HEK293T (cell line): ENCODE data around the gene KDM5A.
"Not testable (repeated sequence)": the region's sequence is repeated elsewhere in the genome, so short reads cannot be mapped to it uniquely, and the experiment has no call there.

Experiments used
- CTCF ChIA-PET: fragments of 350-600 bp; formaldehyde crosslinking; extraction: SDS; loops from one replicate; lab custom pipeline; 2021; ENCODE audit warnings: antibody characterized with exemption, inconsistent platforms; lab: Yijun Ruan, JAX
- POLR2A ChIA-PET: fragments of 350-600 bp; formaldehyde crosslinking; extraction: SDS; loops from one replicate; lab custom pipeline; 2020; ENCODE audit warnings: antibody characterized with exemption, inconsistent platforms; lab: Yijun Ruan, JAX
- DNase-seq: peaks from one replicate; pipeline ENCODE4 v3.0.0; 2012; ENCODE audit warnings: mixed read lengths; ENCODE audit errors: extremely low spot score
- ARNT ChIP-seq: fragments of 450-650 bp; IDR thresholded peaks from 2 replicates; pipeline ENCODE4 v1.6.1; 2017; ENCODE audit warnings: mild to moderate bottlenecking
- BHLHE40 ChIP-seq: fragments of 450-650 bp; IDR thresholded peaks from 2 replicates; pipeline ENCODE4 v1.6.1; 2016; ENCODE audit warnings: mild to moderate bottlenecking, moderate library complexity, borderline replicate concordance
- CTBP1 ChIP-seq: fragments of 450-650 bp; IDR thresholded peaks from 2 replicates; pipeline ENCODE4 v1.6.1; 2016; ENCODE audit warnings: borderline replicate concordance
- ELF4 ChIP-seq: fragments of 450-650 bp; IDR thresholded peaks from 2 replicates; pipeline ENCODE4 v1.6.1; 2017; ENCODE audit warnings: antibody characterized with exemption
- FOXA1 ChIP-seq: fragments of 450-650 bp; IDR thresholded peaks from 2 replicates; pipeline ENCODE4 v1.6.1; 2016; ENCODE audit warnings: mild to moderate bottlenecking
- FOXK2 ChIP-seq: fragments of 450-650 bp; IDR thresholded peaks from 2 replicates; pipeline ENCODE4 v1.6.1; 2016; ENCODE audit warnings: mild to moderate bottlenecking
- FOXM1 ChIP-seq: fragments of 450-650 bp; IDR thresholded peaks from 2 replicates; pipeline ENCODE4 v1.6.1; 2017; ENCODE audit warnings: mild to moderate bottlenecking, borderline replicate concordance
- HDGF ChIP-seq: fragments of 450-650 bp; IDR thresholded peaks from 2 replicates; pipeline ENCODE4 v1.6.1; 2017; ENCODE audit warnings: antibody characterized with exemption, borderline replicate concordance
- L3MBTL2 ChIP-seq: fragments of 450-650 bp; conservative IDR thresholded peaks from 2 replicates; pipeline ENCODE4 v1.6.1; 2016; ENCODE audit warnings: mild to moderate bottlenecking
- LEF1 ChIP-seq: fragments of 450-650 bp; IDR thresholded peaks from 2 replicates; pipeline ENCODE4 v1.6.1; 2017; ENCODE audit warnings: mild to moderate bottlenecking, borderline replicate concordance
- NFRKB ChIP-seq: fragments of 450-650 bp; IDR thresholded peaks from 2 replicates; pipeline ENCODE4 v1.6.1; 2016; ENCODE audit warnings: mild to moderate bottlenecking, moderate library complexity
- SP1 ChIP-seq: fragments of 450-650 bp; IDR thresholded peaks from 2 replicates; pipeline ENCODE4 v1.6.1; 2017
- SUZ12 ChIP-seq: fragments of 450-650 bp; IDR thresholded peaks from 2 replicates; pipeline ENCODE4 v1.6.1; 2016; ENCODE audit warnings: mild to moderate bottlenecking
- TARDBP ChIP-seq: fragments of 450-650 bp; IDR thresholded peaks from 2 replicates; pipeline ENCODE4 v1.6.1; 2016
- ZNF384 ChIP-seq: fragments of 450-650 bp; IDR thresholded peaks from 2 replicates; pipeline ENCODE4 v1.6.1; 2016
- TF ChIP-seq, protein P1 (sequence below): fragments of 450-650 bp; IDR thresholded peaks from 2 replicates; pipeline ENCODE4 v1.6.1; 2016

The KDM5A gene

GRCh38 chr12:401235-402028 lies 12.3 kb upstream of the KDM5A start, which contains the start of gene CCDC77:
Gene CCDC77 (plus strand): TSS chr12:401644. CDS start chr12:409384, 7,740 bp downstream.
- TF ChIP-seq TARDBP (no peak), HDGF (no peak), ARNT (no peak), FOXK2 (no peak), CTBP1 (no peak), ZNF384 (no peak), ELF4 (peak; percentile 33), SP1 (peak; percentile 77), LEF1 (no peak), NFRKB (no peak), L3MBTL2 (no peak), FOXM1 (no peak), FOXA1 (no peak), SUZ12 (no peak)
- TF ChIP-seq, protein P1, sequence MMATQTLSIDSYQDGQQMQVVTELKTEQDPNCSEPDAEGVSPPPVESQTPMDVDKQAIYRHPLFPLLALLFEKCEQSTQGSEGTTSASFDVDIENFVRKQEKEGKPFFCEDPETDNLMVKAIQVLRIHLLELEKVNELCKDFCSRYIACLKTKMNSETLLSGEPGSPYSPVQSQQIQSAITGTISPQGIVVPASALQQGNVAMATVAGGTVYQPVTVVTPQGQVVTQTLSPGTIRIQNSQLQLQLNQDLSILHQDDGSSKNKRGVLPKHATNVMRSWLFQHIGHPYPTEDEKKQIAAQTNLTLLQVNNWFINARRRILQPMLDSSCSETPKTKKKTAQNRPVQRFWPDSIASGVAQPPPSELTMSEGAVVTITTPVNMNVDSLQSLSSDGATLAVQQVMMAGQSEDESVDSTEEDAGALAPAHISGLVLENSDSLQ: no peak
- ChIA-PET CTCF (interaction anchor here (0.8 to 1.2 kb wide), 3 partner anchors 12 to 47 kb away, joined by 3 to 6 read pairs (median 3); partner anchors contain the start of gene KDM5A), POLR2A (interaction anchor here (0.7 to 3.6 kb wide), 11 partner anchors 9 to 350 kb away, joined by 3 to 42 read pairs (median 4); partner anchors contain the start of genes KDM5A and WNK1)
- peak; percentile 96 for DNase-seq

DNA sequence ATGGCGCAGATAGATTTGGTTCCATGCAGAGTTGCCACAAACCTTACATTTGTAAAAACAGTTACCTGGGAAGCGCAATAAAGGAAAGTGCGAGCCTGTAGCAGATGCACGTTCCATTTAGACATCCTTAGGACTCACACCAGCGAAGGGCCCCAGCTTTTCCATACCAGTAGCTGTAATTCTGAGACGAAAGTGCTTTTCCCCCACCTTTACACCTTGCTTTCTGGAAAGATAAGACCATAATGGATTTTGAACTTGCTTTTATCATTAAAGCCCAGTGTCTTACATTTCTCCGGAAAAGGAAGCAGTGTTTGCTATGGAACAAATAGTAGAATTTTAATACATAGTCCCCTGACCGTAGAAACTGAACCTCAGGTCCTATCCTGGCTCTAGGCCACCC lies 11.7 kb upstream of the KDM5A start:
- ChIA-PET CTCF (interaction anchor here (0.8 to 1.2 kb wide), 3 partner anchors 11 to 48 kb away, joined by 3 to 6 read pairs (median 3); partner anchors contain the start of gene KDM5A), POLR2A (interaction anchor here (0.9 to 3.6 kb wide), 8 partner anchors 9 to 351 kb away, joined by 3 to 42 read pairs (median 4); partner anchors contain the start of genes KDM5A and WNK1)
- no peak for DNase-seq
- TF ChIP-seq LEF1 (no peak), ARNT (no peak), FOXM1 (no peak), HDGF (no peak), TARDBP (no peak)

DNA sequence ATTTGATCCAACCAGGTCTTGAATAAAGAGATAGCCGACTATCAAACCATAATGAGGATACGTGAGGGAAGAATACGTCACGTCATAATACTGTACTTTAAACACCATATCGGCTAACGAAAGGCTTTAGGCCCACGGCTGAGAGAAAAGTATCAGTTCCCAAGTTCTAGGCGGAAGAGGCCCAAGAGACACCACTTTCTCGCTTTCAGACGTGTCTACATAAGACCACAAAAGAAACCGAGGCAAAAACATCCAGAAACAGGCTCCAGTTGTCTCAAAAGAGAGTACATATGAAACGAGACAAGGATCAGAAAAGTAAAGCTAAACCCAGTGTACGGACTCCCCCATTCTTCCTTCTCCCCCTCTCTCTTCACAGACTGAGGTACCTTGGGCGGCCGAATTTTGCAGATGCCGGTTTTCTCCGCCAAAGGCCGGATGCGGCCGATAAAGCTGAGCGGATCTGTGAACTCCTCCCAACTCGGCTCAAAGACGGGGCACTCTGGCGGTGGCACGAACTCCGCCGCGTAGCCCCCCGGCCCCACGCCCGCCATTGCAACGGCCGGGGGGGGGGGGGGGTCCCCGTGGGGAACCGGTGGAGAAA lies 479 bp downstream of the KDM5A start:
- ChIA-PET POLR2A (interaction anchor here (0.6 to 3.4 kb wide), 8 partner anchors 9 to 168 kb away, joined by 3 to 42 read pairs (median 4); partner anchors contain the start of gene CCDC77), CTCF (interaction anchor here (0.6 to 1.0 kb wide), 2 partner anchors 12 to 54 kb away, joined by 3 read pairs; no protein-coding TSS in a partner anchor)
- TF ChIP-seq L3MBTL2 (no peak), TARDBP (no peak), SUZ12 (no peak), NFRKB (no peak), FOXA1 (no peak), SP1 (no peak), ZNF384 (no peak), LEF1 (no peak)
- TF ChIP-seq, protein P1: no peak
- peak; percentile 10 for DNase-seq

DNA sequence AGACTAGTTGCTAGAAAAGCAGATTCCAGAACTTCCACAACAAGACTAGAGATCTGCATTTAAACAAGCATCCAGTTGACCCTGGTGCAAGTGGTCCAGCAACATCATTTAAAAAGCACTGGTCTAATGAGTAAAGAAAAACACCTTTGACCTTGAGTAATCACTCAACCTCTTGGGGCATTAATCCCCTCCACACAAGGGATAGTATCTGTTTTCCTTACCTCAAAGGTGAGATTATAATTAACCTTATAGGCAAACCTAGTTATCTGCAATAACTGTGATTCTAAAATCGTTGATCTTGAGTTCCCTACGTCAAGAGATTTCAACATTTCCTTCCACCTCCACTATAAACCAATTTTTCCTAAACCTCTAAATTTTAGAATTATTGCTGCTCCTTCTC lies 1.1 kb downstream of the KDM5A start:
- TF ChIP-seq LEF1 (no peak), ZNF384 (no peak), HDGF (no peak), TARDBP (no peak), FOXA1 (no peak)
- TF ChIP-seq, protein P1: no peak
- POLR2A ChIA-PET: interaction anchor here (3.4 kb wide), 1 partner anchor 13 kb away, joined by 42 read pairs; the partner anchor contains the start of gene CCDC77
- CTCF ChIA-PET: no interaction called here
- DNase-seq: no peak

DNA sequence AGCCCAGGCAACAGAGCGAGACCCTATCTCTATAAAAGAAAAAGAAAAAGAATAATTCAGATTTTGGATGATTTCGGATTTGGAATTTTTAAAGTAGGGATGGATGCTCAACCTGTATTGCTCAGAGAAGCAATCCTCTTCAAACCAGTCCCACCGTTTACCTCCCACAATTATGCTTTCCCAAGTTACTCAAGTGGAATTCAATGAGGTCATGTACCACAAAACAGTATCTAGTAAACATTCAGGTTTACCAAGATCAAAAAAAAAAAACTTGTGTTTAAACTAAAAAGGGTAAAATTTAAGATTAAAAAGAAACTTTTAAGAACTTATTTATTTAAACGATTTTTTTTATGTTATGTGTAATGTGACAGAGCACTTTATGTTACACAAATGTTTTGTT lies 2.5 kb downstream of the KDM5A start:
- ChIA-PET CTCF (no interaction called here), POLR2A (no interaction called here)
- DNase-seq: no peak
- TF ChIP-seq LEF1 (no peak), SP1 (no peak), BHLHE40 (no peak), CTBP1 (no peak), TARDBP (no peak)

- POLR2A ChIA-PET, DNase-seq, CTCF ChIA-PET: not testable (repeated sequence)
These were observed 18.2 kb downstream of the KDM5A start for GRCh38 chr12:370739-371485.
